HCT116 (cell line): ENCODE data around the gene HUS1. TPM values are rescaled to one million over a fixed set of nuclear protein-coding genes. Genes with fewer than 3 reads are reported as not detected.

Experiments used
- ATAC-seq: fragments of 200-7000 bp; cut with Tn5 transposase; 2 replicates; pipeline ENCODE4 v1.9.1; 2020; ENCODE audit warnings: mild to moderate bottlenecking, moderate library complexity
- BruUV-seq: library from RNA; stranded (reverse); fragments of 400-500 nt; replicated peaks from 2 replicates; lab custom pipeline; 2021; lab: Mats Ljungman, UMichigan
- CTCF ChIA-PET: fragments of 300-600 bp; sonication (Branson Sonifier 250); formaldehyde crosslinking; loops from one replicate; lab custom pipeline; 2021; ENCODE audit warnings: antibody characterized with exemption; lab: Charles Lee
- POLR2A ChIA-PET: fragments of 300-600, 350-600 bp; sonication (Branson Sonifier 250); formaldehyde crosslinking; loops from one replicate; lab custom pipeline; 2021; ENCODE audit warnings: antibody characterized with exemption; lab: Charles Lee
- RAD21 ChIA-PET, 2 experiments: fragments of 300-600 bp; sonication (Branson Sonifier 250); formaldehyde crosslinking; loops; one replicate each; lab custom pipeline; 2023; ENCODE audit warnings: low total read pairs in 2 of 2; ENCODE audit not compliant: uncharacterized antibody in 2 of 2, unreplicated experiment in 2 of 2, low non-redundant PET in 1 of 2; lab: Charles Lee
- DNase-seq: peaks from one replicate; pipeline ENCODE4 v3.0.0-alpha.2; 2010; ENCODE audit warnings: low read depth, low spot score
- H2AFZ ChIP-seq: fragments of 200-600 bp; shearing (Covaris generic), sonication (generic); 2 replicates; pipeline ENCODE4 v1.6.1; 2017; ENCODE audit warnings: low read depth, mixed run types, mixed read lengths, antibody characterized with exemption, low read length; ENCODE audit not compliant: poor library complexity, severe bottlenecking
- H3K27ac ChIP-seq: 2 replicates; pipeline ENCODE4 v1.5.1; 2012; ENCODE audit warnings: low read depth, low read length
- H3K27me3 ChIP-seq: fragments of 200-600 bp; sonication (generic); 2 replicates; pipeline ENCODE4 v1.6.1; 2016; ENCODE audit warnings: mixed run types, low read length, mixed read lengths; ENCODE audit not compliant: insufficient read depth
- H3K36me3 ChIP-seq, 2 experiments: fragments of 200-500 bp in 1 of 2; fragments of 200-600 bp in 1 of 2; sonication (Bioruptor generic) in 1 of 2; sonication (generic) in 1 of 2; 2 replicates each; pipeline versions ENCODE4 v1.5.1 to v1.6.1; 2014 to 2016; ENCODE audit warnings: low read length in 2 of 2, inconsistent platforms in 1 of 2, mixed read lengths in 1 of 2, mixed run types in 1 of 2; ENCODE audit not compliant: insufficient read depth in 2 of 2, control insufficient read depth in 1 of 2
- H3K4me1 ChIP-seq, 2 experiments: fragments of 200-600 bp in 1 of 2; sonication (generic) in 1 of 2; 2 replicates each; pipeline versions ENCODE4 v1.5.1 to v1.6.1; 2012 to 2017; ENCODE audit warnings: low read length in 2 of 2, inconsistent platforms in 1 of 2, mild to moderate bottlenecking in 1 of 2, mixed read lengths in 1 of 2, mixed run types in 1 of 2, moderate library complexity in 1 of 2; ENCODE audit not compliant: insufficient read depth in 2 of 2, control insufficient read depth in 1 of 2
- H3K4me2 ChIP-seq: fragments of 200-600 bp; sonication (generic); 2 replicates; pipeline ENCODE4 v1.6.1; 2017; ENCODE audit warnings: mixed run types, low read length, mixed read lengths
- H3K4me3 ChIP-seq, 2 experiments: fragments of 200-600 bp in 1 of 2; sonication (generic) in 1 of 2; replicated peaks in 1 of 2; 2 replicates each; pipeline ENCODE4 v1.5.1; 2011 to 2016; ENCODE audit warnings: low read length in 2 of 2, control low read depth in 1 of 2, low read depth in 1 of 2, mild to moderate bottlenecking in 1 of 2, mixed read lengths in 1 of 2, mixed run types in 1 of 2
- H3K79me2 ChIP-seq: fragments of 200-600 bp; sonication (generic); 2 replicates; pipeline ENCODE4 v1.6.1; 2017; ENCODE audit warnings: mild to moderate bottlenecking, mixed run types, low read length, moderate library complexity, mixed read lengths; ENCODE audit not compliant: insufficient read depth
- H3K9ac ChIP-seq: fragments of 200-600 bp; sonication (generic); 2 replicates; pipeline ENCODE4 v1.6.1; 2016; ENCODE audit warnings: low read length, mixed read lengths
- H3K9me2 ChIP-seq: fragments of 200-600 bp; sonication (generic), shearing (Covaris generic); 2 replicates; pipeline ENCODE4 v1.6.1; 2017; ENCODE audit warnings: mixed run types, mild to moderate bottlenecking, moderate library complexity; ENCODE audit not compliant: insufficient read depth
- H3K9me3 ChIP-seq, 2 experiments: fragments of 200-500 bp in 1 of 2; fragments of 200-600 bp in 1 of 2; sonication (Bioruptor generic) in 1 of 2; sonication (generic) in 1 of 2; 2 replicates each; pipeline ENCODE4 v1.6.1; 2014 to 2017; ENCODE audit warnings: low read length in 2 of 2, mixed read lengths in 2 of 2, inconsistent platforms in 1 of 2, low read depth in 1 of 2, mild to moderate bottlenecking in 1 of 2, mixed run types in 1 of 2, moderate library complexity in 1 of 2; ENCODE audit not compliant: control insufficient read depth in 1 of 2, insufficient read depth in 1 of 2
- H4K20me1 ChIP-seq: fragments of 200-600 bp; sonication (generic), shearing (Covaris generic); 2 replicates; pipeline ENCODE4 v1.6.1; 2017; ENCODE audit warnings: mixed run types, mild to moderate bottlenecking, moderate library complexity; ENCODE audit not compliant: insufficient read depth
- ATF3 ChIP-seq: IDR thresholded peaks from 2 replicates; pipeline ENCODE4 v1.6.1; 2012
- CTCF ChIP-seq, 3 experiments: fragments of 200-600 bp in 1 of 3; sonication (generic) in 1 of 3; IDR thresholded peaks in 2 of 3; conservative IDR thresholded peaks in 1 of 3; 2 replicates each; pipeline ENCODE4 v1.5.1; 2012 to 2017; ENCODE audit warnings: low read depth in 2 of 3, low read length in 2 of 3, antibody characterized with exemption in 1 of 3, borderline replicate concordance in 1 of 3, control low read depth in 1 of 3, mild to moderate bottlenecking in 1 of 3, mixed read lengths in 1 of 3, mixed run types in 1 of 3, moderate library complexity in 1 of 3; ENCODE audit not compliant: insufficient read depth in 1 of 3
- ELF1 ChIP-seq: IDR thresholded peaks from 2 replicates; pipeline ENCODE4 v1.6.1; 2012; ENCODE audit warnings: low read depth, borderline replicate concordance
- EZH2 ChIP-seq: fragments of 200-600 bp; sonication (generic); IDR thresholded peaks from 2 replicates; pipeline ENCODE4 v1.6.1; 2017; ENCODE audit warnings: antibody characterized with exemption, mixed run types
- EZH2phosphoT487 ChIP-seq: fragments of 200-600 bp; IDR thresholded peaks from 2 replicates; pipeline ENCODE4 v1.6.1; 2018; ENCODE audit warnings: antibody characterized with exemption, borderline replicate concordance
- MAX ChIP-seq: IDR thresholded peaks from 2 replicates; pipeline ENCODE4 v1.6.1; 2012
- RAD21 ChIP-seq: IDR thresholded peaks from 2 replicates; pipeline ENCODE4 v1.6.1; 2012; ENCODE audit warnings: low read depth, mild to moderate bottlenecking
- SIN3A ChIP-seq: IDR thresholded peaks from 2 replicates; pipeline ENCODE4 v1.6.1; 2012; ENCODE audit warnings: low read depth
- TCF7L2 ChIP-seq: IDR thresholded peaks from 2 replicates; pipeline ENCODE4 v1.7.0; 2011; ENCODE audit warnings: borderline replicate concordance, inconsistent platforms; ENCODE audit not compliant: insufficient read depth, insufficient read length; ENCODE audit errors: extremely low read depth
- YY1 ChIP-seq: IDR thresholded peaks from 2 replicates; pipeline ENCODE4 v1.6.1; 2011; ENCODE audit warnings: low read length, low read depth, moderate library complexity, mild to moderate bottlenecking; ENCODE audit not compliant: insufficient replicate concordance; ENCODE audit errors: extremely low read depth
- ZBTB33 ChIP-seq: IDR thresholded peaks from 2 replicates; pipeline ENCODE4 v1.6.1; 2011; ENCODE audit warnings: mild to moderate bottlenecking, low read length, moderate library complexity; ENCODE audit not compliant: insufficient replicate concordance; ENCODE audit errors: extremely low read depth
- ZNF274 ChIP-seq: fragments of 200-500 bp; sonication (Bioruptor generic); IDR thresholded peaks from 2 replicates; pipeline ENCODE4 v1.6.1; 2014; ENCODE audit warnings: mild to moderate bottlenecking, low read depth, low read length, inconsistent platforms
- intact Hi-C: fragments of 100-400 bp; cut with micrococcal nuclease; formaldehyde crosslinking; loops from 2 replicates; pipeline ENCODE4 v1.10.0; 2022
- total RNA-seq: library from RNA; stranded (reverse); gene quantifications from one replicate; pipeline ENCODE4 v1.2.1, GENCODE V29; 2021; ENCODE audit not compliant: unreplicated experiment

HUS1 gene
- total RNA-seq, 1 experiment from 2014 or later: 30.0 TPM

GRCh38 chr7:47931005-47932004, 48.1 kb downstream of the HUS1 start:
- Histone ChIP-seq H3K36me3 (no peaks in the 10 kb centered on the region), H3K9ac (no peak overlapping the region), H3K79me2 (no peaks in the 10 kb centered on the region), H3K27me3 (no peaks in the 10 kb centered on the region), H3K27ac (no peak overlapping the region), H3K4me1 (no peaks in the 10 kb centered on the region), H2AFZ (no peak overlapping the region), H4K20me1 (no peaks in the 10 kb centered on the region), H3K4me2 (no peak overlapping the region), H3K9me2 (no peaks in the 10 kb centered on the region), H3K4me3 (no peak overlapping the region), H3K9me3 (no peaks in the 10 kb centered on the region)
- TF ChIP-seq MAX (no peak), ZBTB33 (no peak), RAD21 (no peak), YY1 (no peak), TCF7L2 (no peak), ZNF274 (no peak), EZH2 (no peak), CTCF (IDR thresholded peaks at IDR 0.05 in 2 of 3, conservative IDR thresholded peaks at IDR 0.05 in 1 of 3; ENCODE audit: borderline replicate concordance in 1 of 3, insufficient read depth in 1 of 3, low read depth in 2 of 3, low read length in 2 of 3) (no peak), ELF1 (no peak), SIN3A (no peak), EZH2phosphoT487 (no peak), ATF3 (no peak)
- ATAC-seq: no peak
- no TSS peak for BruUV-seq
- POLR2A ChIA-PET: no interaction called here
- RAD21 ChIA-PET: no interaction called here
- CTCF ChIA-PET: no interaction called here
- intact Hi-C loops: no loop called here
- no peak for DNase-seq
